K562 (cell line): ENCODE measurements around the gene IMPA2. TPM values are rescaled to one million over a fixed set of nuclear protein-coding genes. Genes with fewer than 3 reads are reported as not detected.

ENCODE experiments used
- ATAC-seq: fragments of 200-7000 bp; cut with Tn5 transposase; 3 replicates; pipeline ENCODE4 v1.9.1; 2020; ENCODE audit warnings: moderate library complexity
- BruUV-seq: library from RNA; stranded (reverse); fragments of 400-500 nt; replicated peaks from 2 replicates; lab custom pipeline; 2021; lab: Mats Ljungman, UMichigan
- CTCF ChIA-PET: fragments of 300-600 bp; formaldehyde crosslinking; extraction: SDS; loops from one replicate; lab custom pipeline; 2021; ENCODE audit warnings: low intra/inter-chr PET ratio; lab: Yijun Ruan, JAX
- POLR2A ChIA-PET: fragments of 300-600, 350-650 bp; sonication (Branson Sonifier 250); formaldehyde crosslinking; extraction: SDS; loops from one replicate; lab custom pipeline; 2021; ENCODE audit warnings: antibody characterized with exemption, inconsistent platforms; lab: Yijun Ruan, JAX
- DNase-seq, 4 experiments: peaks; one replicate each; pipeline versions ENCODE4 v3.0.0 to v3.0.0-alpha.2; 2011 to 2018; ENCODE audit warnings: low spot score in 3 of 4, mixed read lengths in 3 of 4; ENCODE audit errors: extremely low read depth in 1 of 4
- FAIRE-seq: peaks from 2 replicates; lab custom pipeline; 2011; peaks lifted over from hg19 to GRCh38; lab: Jason Lieb, UNC
- H2AFZ ChIP-seq: 2 replicates; pipeline ENCODE4 v1.6.0; 2011; ENCODE audit warnings: low read depth, low read length, control low read depth, inconsistent platforms
- H3K27ac ChIP-seq: fragments of 200-600 bp; 3 replicates; pipeline ENCODE4 v1.8.0; 2011; ENCODE audit warnings: low read depth, mild to moderate bottlenecking, control low read depth, inconsistent platforms, low read length, moderate library complexity, mixed read lengths; ENCODE audit errors: extremely low read depth
- H3K27me3 ChIP-seq, 2 experiments: fragments of 300-600 bp in 1 of 2; 2 replicates in 1 of 2; 3 replicates in 1 of 2; pipeline versions ENCODE4 v1.6.0 to v1.8.0; 2011; ENCODE audit warnings: inconsistent platforms in 2 of 2, low read length in 2 of 2, mild to moderate bottlenecking in 1 of 2, mixed read lengths in 1 of 2, moderate library complexity in 1 of 2; ENCODE audit not compliant: control insufficient read depth in 2 of 2, insufficient read depth in 2 of 2
- H3K36me3 ChIP-seq: fragments of 300-600 bp; 3 replicates; pipeline ENCODE4 v1.8.0; 2011; ENCODE audit warnings: mild to moderate bottlenecking, low read length, inconsistent platforms; ENCODE audit not compliant: control insufficient read depth, insufficient read depth
- H3K4me1 ChIP-seq, 2 experiments: fragments of 200-600 bp in 1 of 2; replicated peaks in 1 of 2; 2 replicates in 1 of 2; 3 replicates in 1 of 2; pipeline versions ENCODE4 v1.5.1 to v1.8.0; 2011; ENCODE audit warnings: inconsistent platforms in 2 of 2, low read length in 2 of 2, mild to moderate bottlenecking in 1 of 2, mixed read lengths in 1 of 2, moderate library complexity in 1 of 2; ENCODE audit not compliant: control insufficient read depth in 2 of 2, insufficient read depth in 2 of 2
- H3K4me2 ChIP-seq: 2 replicates; pipeline ENCODE4 v1.6.1; 2011; ENCODE audit warnings: low read length, control low read depth, inconsistent platforms, mixed read lengths; ENCODE audit not compliant: insufficient read depth
- H3K4me3 ChIP-seq: fragments of 200-600 bp; sonication (generic), shearing (Covaris generic); 2 replicates; pipeline ENCODE4 v1.5.1; 2016; ENCODE audit warnings: control low read depth, inconsistent platforms
- H3K79me2 ChIP-seq: fragments of 200-600 bp; 3 replicates; pipeline ENCODE4 v1.8.0; 2011; ENCODE audit warnings: low read length, inconsistent platforms; ENCODE audit not compliant: control insufficient read depth, insufficient read depth
- H3K9ac ChIP-seq, 2 experiments: 2 replicates each; pipeline versions ENCODE4 v1.6.0 to v1.6.1; 2011; ENCODE audit warnings: low read depth in 2 of 2, low read length in 2 of 2, control low read depth in 1 of 2, inconsistent platforms in 1 of 2, mild to moderate bottlenecking in 1 of 2, mixed read lengths in 1 of 2; ENCODE audit not compliant: insufficient read depth in 1 of 2
- H3K9me1 ChIP-seq: one replicate; pipeline ENCODE4 v1.6.0; 2011; ENCODE audit warnings: inconsistent platforms, mild to moderate bottlenecking, low read length, moderate library complexity; ENCODE audit not compliant: control insufficient read depth, insufficient read depth
- H3K9me3 ChIP-seq: replicated peaks from 2 replicates; pipeline ENCODE4 v1.5.1; 2011; ENCODE audit warnings: low read depth, low read length, inconsistent platforms; ENCODE audit not compliant: control insufficient read depth, insufficient read depth
- H4K20me1 ChIP-seq: replicated peaks from 2 replicates; pipeline ENCODE4 v1.6.1; 2011; ENCODE audit warnings: low read length, inconsistent platforms, mixed read lengths; ENCODE audit not compliant: control insufficient read depth, insufficient read depth
- HDAC6 ChIP-seq: IDR thresholded peaks from 2 replicates; pipeline ENCODE4 v1.6.1; 2012; ENCODE audit warnings: low read depth, mild to moderate bottlenecking, control low read depth, inconsistent platforms, low read length, moderate library complexity
- MAFK ChIP-seq: IDR thresholded peaks from 2 replicates; pipeline ENCODE4 v1.6.1; 2011; ENCODE audit warnings: low read length, improper control_type of control experiment
- ZNF280B ChIP-seq: fragments of 250-450 bp; sonication (Bioruptor Pico); IDR thresholded peaks from 2 replicates; pipeline ENCODE4 v1.5.1; 2021; ENCODE audit warnings: mild to moderate bottlenecking
- ZNF766 ChIP-seq: fragments of 200-800 bp; sonication (Bioruptor generic); conservative IDR thresholded peaks from 2 replicates; pipeline ENCODE4 v1.6.1; 2016; ENCODE audit warnings: missing genetic modification characterization, missing compliant biosample characterization
- WGBS: fragments of 100-300 bp; shearing (Covaris generic); methylation state at CpG from one replicate; pipeline ENCODE4 v1.1.6; 2016; ENCODE audit warnings: low coverage, mixed read lengths; ENCODE audit not compliant: insufficient coverage; ENCODE audit errors: missing lambda C conversion rate; 5-methylcytosine and 5-hydroxymethylcytosine counted together
- in situ Hi-C: fragments of 300-500 bp; cut with MboI; formaldehyde crosslinking; loops from 4 replicates; pipeline ENCODE4 v1.15.0; 2018; ENCODE audit warnings: inconsistent platforms, mixed read lengths
- intact Hi-C: fragments of 100-400 bp; cut with micrococcal nuclease; formaldehyde crosslinking; loops from 2 replicates; pipeline ENCODE4 v1.14.2; 2022
- polyA plus RNA-seq, 8 experiments: library from polyadenylated mRNA; depleted of rRNA in 4 of 8; stranded (reverse) in 5 of 8; unstranded in 3 of 8; fragments of >200 nt; fragmentation: Nextera tagmentation in 2 of 8; fragmentation: Illumina TruSeq in 1 of 8; extraction: Ambion mirVana in 2 of 8; extraction: Trizol in 1 of 8; gene quantifications; 2 replicates each; pipeline versions ENCODE4 v1.2.1 to v1.2.3, GENCODE V29; 2011 to 2014; ENCODE audit warnings: inconsistent platforms in 1 of 8, missing spikeins in 1 of 8
- total RNA-seq, 7 experiments: library from RNA; depleted of rRNA in 6 of 7; stranded (reverse); fragments of >200 nt in 6 of 7; fragmentation: Illumina TruSeq in 2 of 7; extraction: Trizol in 2 of 7; gene quantifications; 2 replicates each; pipeline versions ENCODE4 v1.2.1 to v1.2.3, GENCODE V29; 2011 to 2021; ENCODE audit warnings: low replicate concordance in 1 of 7

Gene IMPA2
- total and polyA plus RNA-seq, 9 of the 15 experiments (the other 6 are each of a cell fraction or from before 2014, with no cell fraction given): 0.62 to 11.3 (median 5.7) TPM

GRCh38 chr18:12034241-12035100, 53.2 kb downstream of the IMPA2 start:
- WGBS: 4% methylated on average over 8 of the region's 8 CpGs
- ChIA-PET CTCF (no interaction called here), POLR2A (interaction anchor here (0.5 to 0.6 kb wide), 2 partner anchors 186 to 891 kb away, joined by 3 read pairs; no protein-coding TSS in a partner anchor)
- DNase-seq (no peak), ATAC-seq (no peak), FAIRE-seq (no peak)
- Histone ChIP-seq H3K9me1 (no peaks in the 10 kb centered on the region), H4K20me1 (no peaks in the 10 kb centered on the region), H3K27me3 (peaks cover 4 to 44% of the 10 kb centered on the region in 2 experiments; a peak in 2 of 5 replicates), H2AFZ (no peak overlapping the region), H3K27ac (no peak overlapping the region), H3K4me1 (peaks cover 0 to 16% of the 10 kb centered on the region in 2 experiments; a peak in 2 of 5 replicates), H3K9ac (no peak overlapping the region), H3K4me2 (no peak overlapping the region), H3K4me3 (no peak overlapping the region), H3K79me2 (no peaks in the 10 kb centered on the region), H3K36me3 (no peaks in the 10 kb centered on the region), H3K9me3 (no peaks in the 10 kb centered on the region)
- intact Hi-C loops: loop anchor here (10.0 kb wide), 2 partner anchors 300 to 380 kb away; no protein-coding TSS in a partner anchor
- BruUV-seq: no TSS peak
- in situ Hi-C loops: loop anchor here (10.0 kb wide), 1 partner anchor 380 kb away; no protein-coding TSS in a partner anchor
- TF ChIP-seq HDAC6 (no peak), ZNF766 (CRISPR knock-in tag) (no peak), ZNF280B (CRISPR knock-in tag) (no peak), MAFK (no peak)
